ENCODE measurements around the gene SLC25A42.

SLC25A42 gene

DNA sequence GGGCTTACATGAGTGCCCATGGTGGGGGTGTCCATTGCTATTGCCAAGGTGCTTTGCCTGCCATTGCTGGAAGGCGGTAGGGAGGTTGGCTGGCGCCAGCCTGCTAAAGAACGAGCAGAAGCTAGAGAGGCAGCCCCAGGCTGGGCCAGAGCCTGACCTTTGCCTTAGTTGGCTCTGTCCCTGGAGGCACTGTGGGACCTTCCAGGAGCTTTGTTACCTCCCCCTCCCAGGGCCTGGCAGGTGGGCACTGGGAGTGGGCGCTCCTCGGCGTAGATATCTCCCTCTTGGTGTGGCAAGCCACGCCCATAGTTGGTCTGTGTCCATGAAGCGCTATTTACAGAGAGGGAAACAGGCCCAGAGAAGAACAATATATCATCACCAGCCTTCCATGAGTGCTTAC lies 2.3 kb upstream of the SLC25A42 start:
- no peak for DNase-seq
- no peak overlapping the region for H3K4ac ChIP-seq (ENCODE audit: low read depth, low read length)
- peaks cover 22 to 29% of the 10 kb centered on the region in 2 experiments for H3K36me3 ChIP-seq (ENCODE audit: control insufficient read depth in 1 of 2, insufficient read depth in 2 of 2, low read length in 2 of 2)
- peaks cover 3% of the 10 kb centered on the region for H3K79me1 ChIP-seq (ENCODE audit: low read length)
- H3K4me3 ChIP-seq (ENCODE audit: low read depth, low read length) = no peak overlapping the region
- no peak overlapping the region for H2BK5ac ChIP-seq (ENCODE audit: low read depth, low read length, poor library complexity)
- peaks cover 3% of the 10 kb centered on the region for H3K9me3 ChIP-seq (ENCODE audit: insufficient read depth, low read depth, low read length)
- no peak overlapping the region for H2AFZ ChIP-seq (ENCODE audit: insufficient read depth, low read length, poor library complexity)
- no peak overlapping the region for H2BK12ac ChIP-seq (ENCODE audit: low read length)
- no peak overlapping the region for H3K27ac ChIP-seq (ENCODE audit: low read depth, low read length)
- no peak overlapping the region for H3K14ac ChIP-seq (ENCODE audit: low read length)
- H3K18ac ChIP-seq (ENCODE audit: low read length) = no peak overlapping the region
- no peaks in the 10 kb centered on the region for H3K79me2 ChIP-seq (ENCODE audit: control insufficient read depth, insufficient read depth, low read length, poor library complexity)
- peak overlapping the region; percentile 16 for H4K91ac ChIP-seq (ENCODE audit: low read depth, low read length)
- no peak overlapping the region for H4K8ac ChIP-seq (ENCODE audit: low read depth, low read length)
- no peaks in the 10 kb centered on the region for H3K27me3 ChIP-seq (ENCODE audit: insufficient read depth, low read length)
- H3K4me1 ChIP-seq (ENCODE audit: control insufficient read depth in 1 of 2, insufficient read depth in 2 of 2, low read length in 2 of 2) = peaks cover 9 to 20% of the 10 kb centered on the region in 2 experiments
- H2AK5ac ChIP-seq (ENCODE audit: low read length) = no peak overlapping the region
- H4K12ac ChIP-seq (ENCODE audit: low read depth, low read length) = no peak overlapping the region
- no CpG with 5 or more reads among the region's 8 CpGs for WGBS (ENCODE audit: extremely low coverage, insufficient coverage, insufficient read length)
- H3K23ac ChIP-seq (ENCODE audit: low read length) = no peak overlapping the region
- H3K9ac ChIP-seq (ENCODE audit: low read length) = no peak overlapping the region
- no peak overlapping the region for H3K4me2 ChIP-seq (ENCODE audit: low read length)
- H2BK120ac ChIP-seq (ENCODE audit: insufficient read depth, low read length, poor library complexity) = no peak overlapping the region

DNA sequence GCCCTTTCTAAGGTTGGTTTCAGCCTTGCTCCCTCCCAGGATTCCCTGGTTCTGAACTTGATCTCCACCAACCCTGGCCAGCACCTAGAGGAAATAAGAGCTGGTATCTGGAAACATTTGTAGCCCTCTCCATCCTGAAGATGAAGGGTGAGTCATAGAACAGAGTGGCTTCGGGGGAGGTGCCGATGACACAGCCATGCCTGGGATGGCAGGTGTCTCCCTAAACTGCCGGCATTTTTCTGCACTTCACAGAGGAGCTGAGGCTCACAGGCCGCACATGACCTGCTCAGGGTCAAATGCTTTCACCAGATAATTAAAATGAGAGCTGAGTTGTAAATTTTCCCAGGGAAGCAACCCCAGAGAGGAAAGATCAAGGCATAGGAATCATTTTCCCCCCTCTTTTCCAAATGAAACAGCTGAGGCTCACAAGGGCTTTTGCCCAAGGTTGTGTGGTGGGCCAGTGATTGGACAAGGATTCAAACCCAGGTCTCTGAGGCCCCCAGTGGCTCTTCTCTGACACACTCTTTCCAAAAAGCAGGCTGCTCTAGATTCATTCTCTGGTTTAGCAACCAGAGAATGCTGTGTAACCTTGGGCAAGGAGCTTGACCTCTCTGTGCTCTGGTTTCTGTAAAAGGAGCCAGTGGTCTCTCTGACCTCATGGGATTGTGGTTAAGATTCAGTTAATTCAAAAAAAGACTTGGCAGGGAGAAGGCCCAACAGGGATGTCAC lies 1.2 kb upstream of the SLC25A42 start:
- H3K79me1 ChIP-seq (ENCODE audit: low read length) = peaks cover 3% of the 10 kb centered on the region
- H2AK5ac ChIP-seq (ENCODE audit: low read length) = no peak overlapping the region
- H4K91ac ChIP-seq (ENCODE audit: low read depth, low read length) = peak overlapping the region; percentile 1
- no peak overlapping the region for H3K4me3 ChIP-seq (ENCODE audit: low read depth, low read length)
- no peak overlapping the region for H2BK12ac ChIP-seq (ENCODE audit: low read length)
- no peak overlapping the region for H3K4ac ChIP-seq (ENCODE audit: low read depth, low read length)
- H3K18ac ChIP-seq (ENCODE audit: low read length) = no peak overlapping the region
- no peak overlapping the region for H2BK5ac ChIP-seq (ENCODE audit: low read depth, low read length, poor library complexity)
- peaks cover 9 to 20% of the 10 kb centered on the region in 2 experiments for H3K4me1 ChIP-seq (ENCODE audit: control insufficient read depth in 1 of 2, insufficient read depth in 2 of 2, low read length in 2 of 2)
- no CpG with 5 or more reads among the region's 4 CpGs for WGBS (ENCODE audit: extremely low coverage, insufficient coverage, insufficient read length)
- H4K8ac ChIP-seq (ENCODE audit: low read depth, low read length) = peak overlapping the region; percentile 71
- H2AFZ ChIP-seq (ENCODE audit: insufficient read depth, low read length, poor library complexity) = no peak overlapping the region
- H3K36me3 ChIP-seq (ENCODE audit: control insufficient read depth in 1 of 2, insufficient read depth in 2 of 2, low read length in 2 of 2) = peaks cover 12 to 17% of the 10 kb centered on the region in 2 experiments
- no peaks in the 10 kb centered on the region for H3K79me2 ChIP-seq (ENCODE audit: control insufficient read depth, insufficient read depth, low read length, poor library complexity)
- H3K23ac ChIP-seq (ENCODE audit: low read length) = no peak overlapping the region
- no peaks in the 10 kb centered on the region for H3K27me3 ChIP-seq (ENCODE audit: insufficient read depth, low read length)
- peak overlapping the region; percentile 4 for H4K12ac ChIP-seq (ENCODE audit: low read depth, low read length)
- H3K27ac ChIP-seq (ENCODE audit: low read depth, low read length) = no peak overlapping the region
- H3K14ac ChIP-seq (ENCODE audit: low read length) = no peak overlapping the region
- DNase-seq = peak; percentile 26 to 54
- no peak overlapping the region for H3K9ac ChIP-seq (ENCODE audit: low read length)
- H3K9me3 ChIP-seq (ENCODE audit: insufficient read depth, low read depth, low read length) = peaks cover 3% of the 10 kb centered on the region
- no peak overlapping the region for H2BK120ac ChIP-seq (ENCODE audit: insufficient read depth, low read length, poor library complexity)
- peak overlapping the region; percentile 95 for H3K4me2 ChIP-seq (ENCODE audit: low read length)

DNA sequence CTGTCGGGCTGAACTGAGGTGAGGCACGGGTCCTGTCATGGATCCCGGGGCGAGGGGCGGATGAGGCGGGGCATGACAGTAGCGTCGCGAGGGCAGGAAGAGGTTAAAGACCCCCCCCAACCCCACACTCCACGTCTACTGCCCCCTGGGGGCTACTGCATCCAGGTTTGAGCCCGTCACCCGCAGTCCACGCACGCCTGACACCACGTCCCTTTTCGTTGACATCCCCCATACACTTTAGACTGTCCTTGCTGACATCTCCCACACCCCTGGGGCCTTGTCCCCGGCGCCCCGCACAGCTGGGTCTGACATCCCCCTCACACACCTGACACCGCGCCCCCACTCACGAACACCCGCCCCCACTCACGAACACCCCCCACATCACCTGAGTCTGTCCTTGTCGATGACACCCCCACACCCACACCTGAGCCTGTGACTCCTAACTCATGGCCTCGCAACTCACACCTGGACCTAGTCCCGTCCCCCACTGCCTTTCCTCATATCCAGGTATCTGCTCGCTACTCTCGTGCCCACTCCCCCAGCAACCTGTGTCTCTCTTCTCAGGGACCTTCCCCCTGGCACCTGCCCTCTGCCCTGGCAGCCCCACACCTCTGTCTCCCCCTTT lies 416 bp downstream of the SLC25A42 start:
- no CpG with 5 or more reads among the region's 29 CpGs for WGBS (ENCODE audit: extremely low coverage, insufficient coverage, insufficient read length)

DNA sequence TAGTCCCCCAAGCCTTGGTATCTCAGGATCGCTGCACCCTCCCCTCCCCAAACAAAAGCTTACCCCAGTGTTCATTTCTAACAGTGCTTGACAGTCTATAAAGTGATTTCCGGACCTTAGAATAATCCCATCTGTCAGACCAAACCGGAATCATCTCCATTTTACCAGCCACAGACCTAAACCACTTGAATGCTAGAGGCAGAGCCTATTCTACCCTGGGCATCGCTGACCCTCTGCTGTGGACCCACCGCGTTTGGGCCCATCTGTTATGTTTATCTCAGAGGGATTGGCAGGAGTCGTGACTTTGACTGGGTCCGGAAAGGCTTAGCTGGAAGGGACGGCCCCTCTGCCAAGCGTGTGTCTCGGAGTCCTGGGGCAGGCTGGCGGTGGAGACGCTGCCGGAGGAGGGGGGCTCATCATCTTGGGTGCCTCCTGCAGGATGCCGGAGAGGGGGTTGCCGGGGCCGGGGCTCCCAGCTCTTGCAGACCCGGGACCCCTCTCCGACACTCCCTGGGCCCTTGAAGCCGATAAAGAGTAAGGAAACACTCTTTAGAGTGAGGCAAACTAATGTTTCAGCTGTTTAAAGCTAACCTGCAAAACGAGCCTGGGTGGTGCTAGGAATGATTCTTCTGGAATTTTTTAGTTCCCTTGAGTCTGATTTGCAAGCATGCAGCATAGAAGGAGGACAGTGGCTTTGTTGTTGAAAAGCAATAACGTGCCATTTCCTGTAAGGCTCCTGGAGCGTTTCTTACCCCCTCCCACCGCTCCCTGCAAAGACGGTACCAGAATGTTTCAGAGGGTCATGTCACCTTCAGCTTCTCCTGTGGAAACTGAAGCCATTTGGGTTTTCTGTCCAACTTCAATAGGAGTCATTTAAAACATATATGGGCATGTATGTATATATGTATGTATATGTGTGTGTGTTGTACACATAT lies 1.3 kb downstream of the SLC25A42 start:
- Histone ChIP-seq H3K18ac (ENCODE audit: low read length) (no peak overlapping the region), H4K91ac (ENCODE audit: low read depth, low read length) (no peak overlapping the region), H3K4me3 (ENCODE audit: low read depth, low read length) (no peak overlapping the region), H3K14ac (ENCODE audit: low read length) (no peak overlapping the region), H3K79me2 (ENCODE audit: control insufficient read depth, insufficient read depth, low read length, poor library complexity) (no peaks in the 10 kb centered on the region), H3K27me3 (ENCODE audit: insufficient read depth, low read length) (no peaks in the 10 kb centered on the region), H4K12ac (ENCODE audit: low read depth, low read length) (no peak overlapping the region), H4K8ac (ENCODE audit: low read depth, low read length) (no peak overlapping the region), H3K4ac (ENCODE audit: low read depth, low read length) (no peak overlapping the region), H3K79me1 (ENCODE audit: low read length) (peaks cover 3% of the 10 kb centered on the region), H2BK12ac (ENCODE audit: low read length) (no peak overlapping the region), H3K4me2 (ENCODE audit: low read length) (no peak overlapping the region), H3K9me3 (ENCODE audit: insufficient read depth, low read depth, low read length) (no peaks in the 10 kb centered on the region), H2BK5ac (ENCODE audit: low read depth, low read length, poor library complexity) (no peak overlapping the region), H2BK120ac (ENCODE audit: insufficient read depth, low read length, poor library complexity) (no peak overlapping the region), H2AFZ (ENCODE audit: insufficient read depth, low read length, poor library complexity) (no peak overlapping the region), H3K9ac (ENCODE audit: low read length) (no peak overlapping the region), H3K36me3 (ENCODE audit: control insufficient read depth in 1 of 2, insufficient read depth in 2 of 2, low read length in 2 of 2) (peaks cover 0 to 2% of the 10 kb centered on the region in 2 experiments), H3K23ac (ENCODE audit: low read length) (no peak overlapping the region), H2AK5ac (ENCODE audit: low read length) (no peak overlapping the region), H3K4me1 (ENCODE audit: control insufficient read depth in 1 of 2, insufficient read depth in 2 of 2, low read length in 2 of 2) (peaks cover 9 to 20% of the 10 kb centered on the region in 2 experiments), H3K27ac (ENCODE audit: low read depth, low read length) (no peak overlapping the region)
- WGBS (ENCODE audit: extremely low coverage, insufficient coverage, insufficient read length) = no CpG with 5 or more reads among the region's 25 CpGs
- peak in 1 of 2 donors; percentile 52 for DNase-seq

More for the DNA sequence above, 416 bp downstream of the SLC25A42 start:
- peaks cover 4 to 6% of the 10 kb centered on the region in 2 experiments for H3K36me3 ChIP-seq (ENCODE audit: control insufficient read depth in 1 of 2, insufficient read depth in 2 of 2, low read length in 2 of 2)
- H4K12ac ChIP-seq (ENCODE audit: low read depth, low read length) = no peak overlapping the region
- H4K91ac ChIP-seq (ENCODE audit: low read depth, low read length) = peak overlapping the region; percentile 2
- peak overlapping the region; percentile 95 for H3K4me2 ChIP-seq (ENCODE audit: low read length)
- peak overlapping the region; percentile 78 for H3K4me3 ChIP-seq (ENCODE audit: low read depth, low read length)
- H3K9ac ChIP-seq (ENCODE audit: low read length) = peak overlapping the region; percentile 4
- no peak overlapping the region for H2AK5ac ChIP-seq (ENCODE audit: low read length)
- no peak overlapping the region for H2BK12ac ChIP-seq (ENCODE audit: low read length)
- no peak overlapping the region for H3K23ac ChIP-seq (ENCODE audit: low read length)
- H3K27me3 ChIP-seq (ENCODE audit: insufficient read depth, low read length) = no peaks in the 10 kb centered on the region
- no peak overlapping the region for H2BK120ac ChIP-seq (ENCODE audit: insufficient read depth, low read length, poor library complexity)
- peak overlapping the region; percentile 23 for H2AFZ ChIP-seq (ENCODE audit: insufficient read depth, low read length, poor library complexity)
- no peak overlapping the region for H3K4ac ChIP-seq (ENCODE audit: low read depth, low read length)
- H3K4me1 ChIP-seq (ENCODE audit: control insufficient read depth in 1 of 2, insufficient read depth in 2 of 2, low read length in 2 of 2) = peaks cover 9 to 20% of the 10 kb centered on the region in 2 experiments
- peak overlapping the region; percentile 8 for H4K8ac ChIP-seq (ENCODE audit: low read depth, low read length)
- peak overlapping the region; percentile 7 for H3K27ac ChIP-seq (ENCODE audit: low read depth, low read length)
- H3K79me1 ChIP-seq (ENCODE audit: low read length) = peaks cover 3% of the 10 kb centered on the region
- H3K9me3 ChIP-seq (ENCODE audit: insufficient read depth, low read depth, low read length) = peaks cover 3% of the 10 kb centered on the region
- no peak overlapping the region for H3K18ac ChIP-seq (ENCODE audit: low read length)
- H3K79me2 ChIP-seq (ENCODE audit: control insufficient read depth, insufficient read depth, low read length, poor library complexity) = no peaks in the 10 kb centered on the region
- H3K14ac ChIP-seq (ENCODE audit: low read length) = no peak overlapping the region
- DNase-seq = peak in 1 of 2 donors; percentile 23
- no peak overlapping the region for H2BK5ac ChIP-seq (ENCODE audit: low read depth, low read length, poor library complexity)

Data from trophoblast cell (in vitro differentiated cells and primary cell).